GM04504 (cell line): ENCODE results near the gene TMEM120B.

ENCODE experiments used
- DNase-seq: peaks from one replicate; pipeline ENCODE4 v3.0.0-alpha.2; 2012; ENCODE audit warnings: low read depth

The TMEM120B gene

GRCh38 chr12:121792607-121793439 is 80.3 kb downstream of the TMEM120B start:
- DNase-seq: no peak

- DNase-seq: no peak
These were observed 80.9 kb downstream of the TMEM120B start, which contains the start of gene RHOF for GRCh38 chr12:121793440-121793837. TSS of gene RHOF (minus strand) at chr12:121793688. CDS start at chr12:121793633, 55 bp downstream.

GRCh38 chr12:121793838-121794533 is 81.4 kb downstream of the TMEM120B start:
- DNase-seq: peak; percentile 78

DNA sequence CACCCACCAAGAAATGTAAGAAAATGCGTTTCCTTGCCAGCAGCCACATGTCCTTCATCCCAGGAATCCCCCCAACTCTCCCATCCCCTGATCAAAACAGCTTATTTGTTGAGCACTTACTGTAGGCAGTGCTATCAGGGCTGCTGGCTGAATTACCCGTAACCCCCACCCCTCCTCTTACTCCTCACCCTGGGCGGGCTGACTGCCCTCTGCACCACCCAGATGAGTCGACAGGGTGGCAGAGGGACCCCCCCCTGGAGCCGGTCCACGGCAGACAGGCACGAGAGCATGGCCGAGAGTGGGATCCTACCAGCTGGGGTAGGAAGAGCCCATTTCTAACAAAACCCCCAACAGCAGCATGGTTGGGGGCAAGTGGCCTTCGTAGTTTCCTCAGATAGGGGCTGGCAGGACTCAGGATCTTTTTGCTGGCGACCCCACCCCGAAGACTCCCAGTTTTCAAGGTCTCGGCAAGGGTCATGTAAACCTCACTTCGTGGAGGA is 82.0 kb downstream of the TMEM120B start:
- DNase-seq: no peak

- DNase-seq: no peak
These were observed 82.7 kb downstream of the TMEM120B start for GRCh38 chr12:121795034-121795968.

GRCh38 chr12:121796855-121797751 is 84.6 kb downstream of the TMEM120B start:
- DNase-seq: peak; percentile 86

- DNase-seq: no peak
These were observed 85.6 kb downstream of the TMEM120B start for GRCh38 chr12:121797937-121798786.

- DNase-seq: no peak
These were observed 86.2 kb downstream of the TMEM120B start for GRCh38 chr12:121798787-121799155.

DNA sequence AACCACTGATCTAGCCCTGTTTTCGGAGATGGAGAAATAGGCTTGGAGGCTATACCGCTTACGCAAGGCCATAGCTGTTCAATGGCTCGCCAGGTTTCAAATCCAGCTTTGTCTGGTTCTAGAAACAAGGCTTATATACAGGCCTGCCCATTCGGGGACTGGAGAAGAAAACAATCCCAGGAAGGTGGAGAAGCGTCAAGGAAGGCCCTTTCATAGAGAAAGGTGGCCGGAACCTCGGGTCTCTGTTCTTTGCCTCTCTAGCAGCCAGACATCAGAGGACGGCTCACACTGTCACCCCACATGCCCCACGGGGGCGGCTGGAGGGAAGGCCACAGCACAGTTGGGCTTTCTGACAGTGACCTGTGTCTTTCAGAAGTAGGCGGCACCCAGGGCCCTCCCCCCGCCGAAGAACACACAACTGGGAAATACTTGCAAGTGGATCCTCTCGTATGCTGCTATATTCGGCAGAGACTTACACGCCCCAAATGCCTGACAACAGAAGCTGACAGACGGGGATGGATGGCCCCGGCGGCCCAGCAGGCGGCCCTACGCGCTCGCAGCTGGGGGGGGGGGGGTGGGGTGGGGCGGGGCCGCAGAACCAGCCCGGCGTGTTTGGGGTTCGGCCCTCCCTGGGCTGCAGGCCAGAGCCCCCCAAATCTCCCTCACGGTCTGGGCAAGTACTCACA is 86.7 kb downstream of the TMEM120B start:
- DNase-seq: peak; percentile 71

DNA sequence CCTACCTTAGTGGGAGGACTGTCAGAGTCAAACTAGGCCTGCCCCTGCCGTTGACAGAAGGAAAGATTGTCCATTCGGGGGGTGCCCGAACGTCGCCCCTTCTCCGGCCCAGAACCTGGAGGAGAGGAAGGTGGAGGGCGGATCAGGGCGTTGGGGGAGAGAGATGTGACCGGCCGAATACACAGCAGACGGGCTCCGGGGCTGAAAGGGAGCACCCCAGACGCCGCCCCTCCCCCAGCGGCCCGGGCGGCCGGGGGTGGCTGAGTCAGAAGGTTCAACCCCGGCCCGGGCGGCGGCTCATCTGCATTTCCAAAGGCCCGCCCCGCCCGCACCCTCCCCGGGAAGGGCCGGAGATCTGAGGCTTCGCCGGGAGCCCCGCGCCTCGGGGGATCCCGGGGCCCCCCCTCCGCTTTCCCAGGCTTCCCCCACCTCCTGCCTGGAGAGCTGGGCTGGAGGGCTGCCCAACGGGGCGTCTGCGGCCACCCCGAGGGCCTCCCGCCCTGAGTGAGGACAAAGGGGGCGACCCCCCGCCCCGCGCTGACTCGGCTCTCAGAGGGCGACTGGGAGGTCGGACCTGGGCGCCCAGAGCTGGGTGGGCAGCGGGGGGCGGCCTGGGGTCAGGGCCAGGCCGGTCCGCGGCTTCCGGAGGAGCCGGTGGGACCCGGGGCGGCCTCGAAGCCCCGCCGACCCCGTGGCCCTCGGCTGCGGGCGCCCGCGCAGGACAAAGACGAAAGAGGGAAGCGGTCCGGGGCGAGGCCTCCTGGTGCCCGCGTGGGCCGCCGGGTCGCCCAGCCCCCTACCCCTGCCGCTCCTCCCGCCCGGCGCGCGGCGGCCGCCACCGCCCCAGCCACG is 87.5 kb downstream of the TMEM120B start:
- DNase-seq: peak; percentile 88

- DNase-seq: no peak
These were observed 88.4 kb downstream of the TMEM120B start for GRCh38 chr12:121800694-121801594.

GRCh38 chr12:121801595-121802484 is 89.3 kb downstream of the TMEM120B start:
- no peak for DNase-seq

- no peak for DNase-seq
These were observed 89.9 kb downstream of the TMEM120B start for GRCh38 chr12:121802485-121802842.

GRCh38 chr12:121802843-121803698 is 90.5 kb downstream of the TMEM120B start:
- peak; percentile 91 for DNase-seq

DNA sequence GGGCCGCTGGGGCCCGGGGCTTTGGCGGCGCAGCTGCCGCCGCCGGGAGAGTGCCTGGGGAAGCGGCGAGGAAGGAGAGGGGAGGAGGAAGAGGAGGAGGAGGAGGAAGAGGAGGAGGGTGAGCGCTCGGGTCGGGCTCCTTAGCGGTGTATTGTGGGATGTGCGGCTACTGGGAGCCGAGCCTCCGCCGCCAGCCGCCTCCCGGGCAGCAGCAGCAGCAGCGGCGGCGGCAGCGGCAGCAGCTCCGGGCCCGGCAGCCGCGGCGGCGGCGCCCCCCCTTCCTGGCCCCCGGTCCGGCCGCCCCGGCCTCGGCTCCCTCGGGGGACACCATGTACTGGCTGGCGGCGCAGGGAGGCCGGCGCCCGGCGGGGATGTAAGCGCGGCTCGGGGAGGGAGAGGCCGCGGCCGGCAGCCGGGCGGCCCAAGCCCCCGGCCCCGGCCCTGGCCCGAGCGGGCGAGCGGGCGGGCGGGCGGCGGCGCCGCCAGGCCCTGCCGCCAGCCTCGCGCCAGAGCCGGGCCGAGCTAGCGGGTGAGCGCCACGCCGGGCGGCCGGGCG is 91.4 kb downstream of the TMEM120B start, which contains the start of gene SETD1B:
SETD1B (plus strand) TSS at position 149 of the 556 bp plus-strand sequence. CDS start 729 bp downstream, outside the sequence.
- DNase-seq: no peak
